ENCODE data around the gene TIMM9.
"Not testable (repeated sequence)": the region's sequence is repeated elsewhere in the genome, so short reads cannot be mapped to it uniquely, and the experiment has no call there.

Gene TIMM9

DNA sequence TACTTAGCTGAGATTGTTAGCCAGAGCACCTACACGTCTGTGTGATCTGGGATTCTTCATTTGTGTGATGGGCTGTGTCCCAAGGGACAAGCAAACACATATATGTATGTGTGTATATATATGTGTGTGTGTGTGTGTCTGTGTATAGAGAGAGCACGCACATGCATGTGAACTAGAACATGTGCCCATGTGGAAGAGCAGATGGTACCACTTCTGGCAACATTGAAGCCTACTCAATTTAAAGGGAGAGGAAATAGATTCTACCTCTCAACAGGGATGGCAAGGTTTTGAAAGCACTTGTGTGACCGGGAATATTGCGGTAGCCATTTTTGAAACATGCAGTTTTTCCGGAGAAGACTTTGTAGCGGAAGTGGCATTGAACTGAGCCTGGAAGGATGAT lies 30.2 kb downstream of the TIMM9 start:
- DNase-seq, result no peak

GRCh38 chr14:58395812-58396788 lies 31.2 kb downstream of the TIMM9 start, which contains the start of gene TOMM20L:
Gene TOMM20L, plus strand, starts transcription at chr14:58395930. Its CDS starts 28 bp downstream, at chr14:58395958.
- peak; percentile 56 for DNase-seq

- no peak for DNase-seq
Measured at GRCh38 chr14:58395562-58395811, 31.8 kb downstream of the TIMM9 start.

DNA sequence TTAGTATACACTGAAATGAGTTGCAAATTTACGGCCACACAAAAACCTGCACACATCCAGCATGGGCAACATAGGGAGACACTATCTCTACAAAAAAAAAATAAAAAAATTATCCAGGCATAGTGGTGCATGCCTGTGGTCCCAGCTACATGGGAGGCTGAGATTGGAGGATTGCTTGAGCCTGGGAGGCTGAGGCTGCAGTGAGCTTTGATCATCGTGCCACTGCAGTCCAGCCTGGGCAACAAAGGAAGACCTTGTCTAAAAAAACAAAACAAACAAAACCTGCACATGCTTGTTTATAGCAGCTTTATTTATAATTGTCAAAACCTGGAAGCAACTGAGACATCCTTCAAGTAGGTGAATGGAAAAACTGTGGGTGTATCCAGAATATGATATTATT lies 36.5 kb downstream of the TIMM9 start:
- DNase-seq, result no peak

DNA sequence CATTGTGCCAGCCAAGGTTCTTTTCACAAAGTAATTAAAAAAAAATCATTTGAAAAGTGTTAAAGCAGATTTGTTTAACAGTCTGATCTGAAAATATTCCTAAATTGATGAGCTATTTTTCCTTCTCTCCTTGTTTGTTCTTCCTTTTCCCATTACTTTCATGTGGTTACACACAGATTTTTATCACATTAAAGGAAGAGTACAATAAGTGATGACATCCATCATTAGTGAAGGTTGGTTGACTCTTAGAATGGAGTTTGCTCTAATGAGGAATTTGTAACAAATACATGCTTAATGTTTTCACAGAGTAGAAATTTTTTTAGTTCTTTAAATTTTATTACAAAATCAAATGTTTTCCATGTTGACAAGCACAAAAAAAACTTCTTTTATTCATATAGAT lies 50.5 kb downstream of the TIMM9 start:
- no peak for DNase-seq

- DNase-seq, result no peak
Measured at GRCh38 chr14:58368956-58369355, 58.4 kb downstream of the TIMM9 start.

GRCh38 chr14:58367296-58367695 lies 60.0 kb downstream of the TIMM9 start:
- no peak for DNase-seq

DNA sequence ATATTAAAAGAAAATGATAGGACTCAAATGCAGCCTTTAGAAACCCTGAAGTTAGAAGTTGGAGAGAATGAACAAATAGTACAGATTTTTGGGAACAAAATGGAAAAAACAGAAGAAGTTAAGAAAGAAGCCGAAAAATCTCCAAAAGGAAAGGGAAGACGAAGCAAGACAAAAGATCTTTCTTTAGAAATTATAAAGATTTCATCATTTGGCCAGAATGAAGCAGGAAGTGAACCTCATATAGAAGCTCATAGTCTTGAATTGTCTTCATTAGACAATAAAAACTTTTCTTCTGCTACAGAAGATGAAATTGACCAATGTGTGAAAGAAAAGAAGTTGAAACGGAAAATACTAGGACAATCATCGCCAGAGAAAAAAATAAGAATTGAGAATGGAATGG lies 63.0 kb downstream of the TIMM9 start:
- DNase-seq, result no peak

GRCh38 chr14:58362798-58363412 lies 64.4 kb downstream of the TIMM9 start:
- DNase-seq, result peak; percentile 44

- not testable (repeated sequence) for DNase-seq
Measured at GRCh38 chr14:58362272-58362671, 65.1 kb downstream of the TIMM9 start.

Data from NCI-H510A treated with DMSO at 0.1 percent for 48 hours (cell line).